ENCODE data around the gene INPP5D. TPM values are rescaled to one million over a fixed set of nuclear protein-coding genes. Genes with fewer than 3 reads are reported as not detected.

The INPP5D gene
- polyA plus RNA-seq, 10 donors: 4.7 to 9.5 (median 7.2) TPM

DNA sequence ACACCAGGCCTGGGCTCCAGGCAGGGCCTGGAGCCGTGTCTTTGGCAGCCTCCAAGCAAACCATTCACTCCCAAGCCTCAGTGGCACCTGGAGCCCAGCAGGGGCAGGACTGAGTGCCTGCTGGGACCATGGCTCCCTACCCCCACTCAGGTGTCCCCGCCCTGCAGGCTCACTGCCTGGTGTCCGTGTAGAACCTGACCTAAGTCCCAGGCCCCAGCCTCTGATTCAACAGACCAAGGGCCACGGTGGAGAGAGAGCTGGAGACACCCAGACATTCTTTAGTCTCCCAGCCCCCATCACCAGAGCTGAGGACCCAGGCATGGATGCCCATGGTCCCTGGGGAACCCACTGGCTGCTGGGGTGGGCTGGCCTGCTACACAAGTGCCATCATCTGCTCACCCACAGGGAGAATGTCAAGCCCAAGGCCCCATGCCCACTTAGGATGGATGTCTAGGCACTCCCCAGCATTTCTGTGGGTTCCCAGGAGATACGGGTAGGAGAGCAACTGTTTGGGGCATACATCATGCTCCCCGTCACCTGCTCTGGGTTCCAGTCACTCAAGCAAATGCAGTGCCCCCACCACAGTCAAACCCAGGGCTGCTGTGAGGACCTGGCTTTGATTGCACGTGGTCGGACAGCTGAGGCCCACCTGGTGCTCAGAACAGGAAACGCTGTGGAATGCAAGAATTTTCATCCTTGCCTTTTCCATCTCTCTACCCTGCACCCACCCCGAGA, 148.4 kb downstream of the INPP5D start:
- DNase-seq: no peak

GRCh38 chr2:233209117-233209532, 149.0 kb downstream of the INPP5D start:
- no peak for DNase-seq

GRCh38 chr2:233209533-233210171, 149.5 kb downstream of the INPP5D start:
- DNase-seq: peak; percentile 33 to 76 (median 51)

- DNase-seq: no peak
Measured at GRCh38 chr2:233210281-233210680, 150.1 kb downstream of the INPP5D start.

GRCh38 chr2:233210843-233211547, 150.9 kb downstream of the INPP5D start:
- DNase-seq: peak; percentile 79 to 87 (median 81)

DNA sequence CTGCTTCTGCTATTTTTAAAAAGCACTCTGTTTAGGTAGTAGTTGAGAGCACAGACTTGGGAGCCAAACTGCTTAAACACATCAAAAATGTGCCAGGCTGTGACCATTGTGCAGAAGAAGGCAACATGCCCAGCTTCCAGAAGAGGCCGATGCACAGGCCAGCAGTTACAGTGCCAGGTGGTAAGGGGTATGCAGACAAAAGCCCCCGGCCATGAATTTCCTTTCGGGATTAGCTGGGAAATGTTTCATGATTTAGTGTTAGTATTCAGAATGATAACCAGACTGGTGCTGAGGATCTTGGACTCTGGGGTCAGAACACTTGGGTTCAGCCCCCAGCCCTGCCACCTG, 151.4 kb downstream of the INPP5D start:
- DNase-seq: no peak

- DNase-seq: no peak
Measured at GRCh38 chr2:233213011-233213410, 152.9 kb downstream of the INPP5D start.

GRCh38 chr2:233213975-233214374, 153.8 kb downstream of the INPP5D start:
- no peak for DNase-seq

DNA sequence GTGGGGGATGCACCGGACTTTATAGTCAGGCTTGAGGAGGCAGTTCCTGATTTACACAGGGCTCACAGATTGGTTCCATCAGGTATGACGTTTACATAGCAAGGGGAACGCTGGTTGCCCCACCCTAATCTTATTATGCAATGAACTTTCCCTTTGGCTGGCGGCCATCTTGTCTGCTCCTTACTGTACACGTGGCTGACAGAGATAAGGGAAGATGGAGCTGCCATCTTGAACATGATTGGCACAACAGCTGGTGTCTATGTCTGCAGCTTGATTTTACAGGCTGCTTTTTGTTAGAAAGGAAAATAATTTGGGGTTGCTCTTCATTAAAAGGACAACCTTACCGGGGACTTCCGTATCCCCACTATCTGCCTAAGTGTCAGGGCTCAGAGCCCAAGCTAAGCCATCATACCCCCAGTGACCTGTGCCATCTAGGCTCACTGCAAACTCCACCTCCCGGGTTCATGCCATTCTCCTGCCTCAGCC, 157.8 kb downstream of the INPP5D start:
- no peak for DNase-seq

GRCh38 chr2:233218836-233219235, 158.7 kb downstream of the INPP5D start:
- DNase-seq: no peak

DNA sequence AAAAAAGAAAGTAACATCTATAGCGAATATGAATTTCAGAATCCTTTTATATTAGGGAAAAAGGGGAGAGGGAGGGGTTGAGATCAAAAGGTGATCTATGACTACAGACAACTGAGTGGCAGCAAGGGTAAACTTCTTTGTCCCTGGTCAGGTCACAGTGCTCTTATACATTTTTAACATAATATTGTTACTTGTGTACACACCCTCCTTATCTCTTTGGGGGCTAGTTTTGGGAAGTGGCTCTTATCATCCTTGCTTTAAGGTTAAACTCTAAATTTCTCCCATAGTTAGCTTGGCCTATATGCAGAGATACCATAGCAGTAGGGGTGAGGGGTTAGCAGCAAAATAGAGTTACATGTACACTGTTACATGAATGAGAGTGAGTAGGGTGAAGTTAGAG, 159.7 kb downstream of the INPP5D start:
- DNase-seq: no peak

DNA sequence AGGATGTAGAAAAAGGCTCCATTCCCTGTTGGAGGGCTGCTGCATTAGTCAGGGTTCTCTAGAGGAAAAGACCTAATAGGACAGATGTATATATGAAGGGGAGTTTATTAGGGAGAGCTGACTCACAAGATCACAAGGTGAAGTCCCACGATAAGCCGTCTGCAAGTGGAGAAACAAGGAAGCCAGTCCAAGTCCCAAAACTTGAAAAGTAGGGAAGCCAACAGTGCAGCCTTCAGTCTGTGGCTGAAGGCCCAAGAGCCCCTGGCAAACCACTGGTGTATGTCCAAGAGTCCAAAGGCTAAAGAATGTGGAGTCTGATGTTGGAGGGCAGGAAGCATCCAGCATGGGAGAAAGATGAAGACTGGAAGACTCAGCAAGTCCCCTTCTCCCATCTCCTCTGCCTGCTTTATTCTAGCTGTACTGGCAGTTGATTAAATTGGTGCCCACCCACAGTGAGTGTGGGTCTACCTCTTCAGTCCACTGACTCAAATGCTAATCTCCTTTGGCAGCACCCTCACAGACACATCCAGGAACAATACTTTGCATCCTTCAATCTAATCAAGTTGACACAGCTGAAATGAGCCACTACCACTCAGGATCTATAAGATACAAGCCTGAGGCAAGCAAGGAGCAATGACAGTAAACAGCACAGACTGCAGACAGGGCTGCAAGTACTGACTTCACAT, 161.4 kb downstream of the INPP5D start:
- no peak for DNase-seq

- DNase-seq: no peak
Measured at GRCh38 chr2:233223059-233223894, 163.1 kb downstream of the INPP5D start.

DNA sequence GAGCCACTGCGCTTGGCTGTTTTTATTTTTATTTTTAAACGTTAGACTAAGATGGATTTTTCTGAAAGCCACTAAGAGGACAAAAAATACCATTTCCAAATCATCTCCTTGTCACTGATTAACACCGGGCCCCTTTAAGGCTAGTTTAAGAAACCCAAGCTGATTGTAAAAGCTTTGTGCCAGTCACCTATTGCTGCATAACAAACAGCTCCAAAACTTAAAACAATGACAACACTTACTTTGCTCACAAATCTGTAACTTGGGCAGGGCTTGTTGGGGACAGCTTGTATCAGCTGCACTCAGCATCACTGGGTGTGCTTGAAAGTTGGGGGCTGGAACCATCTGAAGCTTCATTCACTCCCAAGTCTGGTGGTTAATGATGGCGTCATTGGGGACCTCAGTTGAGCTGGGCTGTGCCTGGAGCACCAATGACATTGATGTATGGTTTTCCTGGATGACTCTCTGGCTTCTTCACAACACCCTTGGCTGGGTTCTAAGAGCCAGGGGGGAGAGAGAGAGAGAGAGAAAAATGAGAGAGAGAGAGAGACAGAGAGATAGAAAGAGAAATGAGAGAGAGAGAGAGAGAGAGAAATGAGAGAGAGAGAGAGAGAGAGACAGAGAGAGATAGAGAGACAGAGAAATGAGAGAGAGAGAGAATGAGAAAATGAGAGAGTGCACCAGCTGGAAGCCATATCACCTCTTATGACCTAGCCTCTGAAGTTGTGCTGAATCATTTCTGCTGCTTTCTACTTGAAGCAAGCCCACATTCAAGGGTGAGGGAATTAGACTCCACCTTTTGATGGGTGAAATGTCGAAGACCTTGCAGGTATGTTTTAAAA, 165.3 kb downstream of the INPP5D start:
- DNase-seq: no peak

DNA sequence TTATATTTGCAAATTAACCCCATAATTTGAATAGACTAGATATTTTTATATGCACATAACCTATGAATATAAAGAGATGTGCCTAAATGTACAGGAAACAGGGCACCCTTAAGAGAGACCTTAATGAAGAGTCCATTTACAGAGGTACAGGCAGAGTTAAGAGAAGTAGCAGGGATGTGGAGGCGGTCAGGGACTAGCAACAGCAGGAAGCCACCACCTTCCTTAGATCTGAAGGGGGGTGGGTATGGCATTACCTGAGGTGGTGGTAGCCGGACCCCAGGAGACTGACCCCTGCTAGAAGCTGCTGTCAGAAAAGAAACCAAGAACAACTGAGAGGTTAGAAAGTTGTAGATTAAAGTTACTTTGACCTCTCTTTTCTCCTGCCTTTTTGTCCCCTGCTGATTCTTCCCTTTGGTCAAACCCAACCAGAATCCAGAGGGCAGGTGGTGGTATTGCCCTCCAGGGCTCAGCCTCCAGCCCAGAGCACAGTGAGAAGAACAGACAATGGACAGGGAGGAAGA, 166.4 kb downstream of the INPP5D start:
- no peak for DNase-seq

GRCh38 chr2:233227346-233227978, 167.3 kb downstream of the INPP5D start:
- DNase-seq: no peak

DNA sequence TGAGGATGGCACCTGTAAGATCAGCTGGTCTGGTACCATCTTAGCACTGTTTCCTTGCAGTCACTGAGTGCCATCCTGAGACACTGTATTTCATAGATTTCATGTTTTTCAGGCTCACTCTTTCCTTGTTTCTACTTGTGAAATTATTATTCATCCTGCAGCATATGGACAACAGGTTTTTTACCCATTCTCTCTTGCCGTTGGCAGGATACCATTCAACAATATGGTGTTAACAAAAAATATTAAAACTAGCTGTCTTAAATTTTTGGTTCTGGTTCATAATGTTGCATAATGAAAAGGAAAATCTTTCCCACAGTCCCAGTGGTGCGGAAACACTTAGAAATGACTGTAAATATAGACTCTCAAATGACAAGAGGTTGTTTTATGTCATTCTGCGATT, 168.2 kb downstream of the INPP5D start:
- DNase-seq: no peak

GRCh38 chr2:233233618-233234230, 173.6 kb downstream of the INPP5D start:
- no peak for DNase-seq

DNA sequence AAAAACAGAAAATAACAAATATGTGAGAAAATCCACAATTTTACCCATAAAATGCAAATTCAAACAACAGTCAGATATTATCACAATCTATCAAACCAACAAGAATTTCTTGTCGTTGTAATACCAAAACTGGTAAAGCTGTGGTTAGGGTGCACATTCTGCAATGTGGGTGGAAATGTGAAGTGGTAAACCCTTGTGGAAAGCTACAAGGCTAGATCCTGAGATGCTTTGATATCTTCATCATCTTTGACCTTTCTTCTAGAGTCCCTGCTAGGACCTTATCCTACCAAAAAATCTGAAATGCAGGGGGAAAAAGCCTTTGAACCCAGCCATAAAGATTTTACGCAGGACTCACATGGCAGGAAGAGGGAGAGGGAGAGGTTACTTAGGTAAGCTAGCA, 174.1 kb downstream of the INPP5D start:
- no peak for DNase-seq
